HepG2 (cell line): ENCODE results near the gene TBC1D2B.

Source experiments
- BHLHE40 ChIP-seq: IDR thresholded peaks from 2 replicates; pipeline ENCODE4 v1.6.1; 2011; ENCODE audit warnings: low read length, improper control_type of control experiment
- CTCF ChIP-seq: sonication (generic); formaldehyde crosslinking; IDR thresholded peaks from 2 replicates; pipeline ENCODE4 v1.5.0; 2020; ENCODE audit warnings: mild to moderate bottlenecking, missing genetic modification reagents, moderate library complexity
- GPBP1L1 ChIP-seq: sonication (generic); formaldehyde crosslinking; IDR thresholded peaks from 2 replicates; pipeline ENCODE4 v1.5.0; 2020; ENCODE audit warnings: mild to moderate bottlenecking, missing genetic modification reagents
- MAX ChIP-seq: IDR thresholded peaks from 2 replicates; pipeline ENCODE4 v1.6.1; 2012; ENCODE audit warnings: inconsistent platforms
- POLR2A ChIP-seq, 2 experiments: IDR thresholded peaks; 2 replicates each; pipeline ENCODE4 v1.6.1; 2011; ENCODE audit warnings: low read depth in 2 of 2, low read length in 2 of 2, mild to moderate bottlenecking in 1 of 2, moderate library complexity in 1 of 2; ENCODE audit not compliant: insufficient read depth in 1 of 2
- RAD21 ChIP-seq: fragments of 450-650 bp; formaldehyde crosslinking; IDR thresholded peaks from 2 replicates; pipeline ENCODE4 v1.5.0; 2020; ENCODE audit warnings: mild to moderate bottlenecking
- REST ChIP-seq, 2 experiments: IDR thresholded peaks; 2 replicates each; pipeline ENCODE4 v1.6.1; 2011 to 2012; ENCODE audit warnings: low read length in 2 of 2, borderline replicate concordance in 1 of 2, low read depth in 1 of 2, mild to moderate bottlenecking in 1 of 2, moderate library complexity in 1 of 2
- THRA ChIP-seq: sonication (generic); formaldehyde crosslinking; IDR thresholded peaks from 2 replicates; pipeline ENCODE4 v1.4.0; 2020; ENCODE audit warnings: missing genetic modification reagents, borderline replicate concordance
- ZHX1 ChIP-seq: sonication (generic); formaldehyde crosslinking; IDR thresholded peaks from 2 replicates; pipeline ENCODE4 v1.8.1; 2022; ENCODE audit warnings: low read depth, mild to moderate bottlenecking, missing genetic modification reagents
- ZNF317 ChIP-seq: sonication (generic); formaldehyde crosslinking; IDR thresholded peaks from 2 replicates; pipeline ENCODE4 v1.5.0; 2020; ENCODE audit warnings: mild to moderate bottlenecking, missing genetic modification reagents

GRCh38 chr15:78082743-78083110 is 5.2 kb upstream of the TBC1D2B start:
- TF ChIP-seq RAD21 (no peak), REST (IDR thresholded peaks at IDR 0.05; ENCODE audit: borderline replicate concordance in 1 of 2, low read depth in 1 of 2, low read length in 2 of 2) (no peak), ZHX1 (CRISPR knock-in tag) (no peak), CTCF (CRISPR knock-in tag) (no peak), THRA (CRISPR knock-in tag) (no peak), POLR2A (IDR thresholded peaks at IDR 0.05; ENCODE audit: insufficient read depth in 1 of 2, low read depth in 2 of 2, low read length in 2 of 2) (no peak), GPBP1L1 (CRISPR knock-in tag) (no peak), MAX (no peak), BHLHE40 (no peak), ZNF317 (no peak)
